Dendritic cell treated with granulocyte-macrophage colony-stimulating factor and Interleukin-4, amounts not matched to agents 40 ng/mL and 50 ng/mL, for 4 days (primary cell): Measurements from ENCODE around the gene RHOBTB3.
"Not testable (repeated sequence)": the region's sequence is repeated elsewhere in the genome, so short reads cannot be mapped to it uniquely, and the experiment has no call there.

Experiments used
- H3K27ac Mint-ChIP-seq: one replicate; pipeline ENCODE4 v1.8.0; 2022; ENCODE audit warnings: mild to moderate bottlenecking, mixed read lengths
- H3K27me3 Mint-ChIP-seq: one replicate; pipeline ENCODE4 v1.8.0; 2022; ENCODE audit warnings: mild to moderate bottlenecking, mixed read lengths
- H3K36me3 Mint-ChIP-seq: one replicate; pipeline ENCODE4 v1.8.0; 2022; ENCODE audit warnings: low read depth, mixed read lengths
- H3K4me1 Mint-ChIP-seq: one replicate; pipeline ENCODE4 v1.8.0; 2022; ENCODE audit warnings: low read depth, mixed read lengths
- H3K4me3 Mint-ChIP-seq: one replicate; pipeline ENCODE4 v1.8.0; 2022; ENCODE audit warnings: mild to moderate bottlenecking, moderate library complexity, mixed read lengths
- H3K9me3 Mint-ChIP-seq: one replicate; pipeline ENCODE4 v1.8.0; 2022; ENCODE audit warnings: mixed read lengths
- intact Hi-C: fragments of 100-400 bp; cut with micrococcal nuclease; formaldehyde crosslinking; loops from one replicate; pipeline ENCODE4 v1.15.0; 2022

The RHOBTB3 gene

DNA sequence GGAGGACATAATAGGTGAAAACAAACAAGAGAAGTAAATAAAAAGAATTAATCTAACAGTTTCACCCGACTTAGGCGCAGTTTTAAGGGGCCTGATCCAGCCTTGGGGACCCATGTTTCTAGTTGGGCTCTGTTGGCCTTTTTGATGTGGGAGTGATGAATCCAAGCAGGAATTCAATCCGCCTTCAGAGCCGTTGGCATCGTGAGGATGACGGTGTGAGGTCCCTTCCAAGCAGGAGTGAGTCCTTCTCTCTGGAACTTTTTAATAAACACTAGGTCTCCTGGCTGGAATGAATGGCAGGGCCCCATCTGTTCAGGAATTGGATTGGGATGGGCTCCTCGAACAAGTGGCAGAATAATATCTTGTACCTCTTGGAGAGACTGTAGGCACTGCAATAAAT, 22.3 kb upstream of the RHOBTB3 start:
- H3K4me1 Mint-ChIP-seq = peaks cover under 1% of the 10 kb centered on the region
- H3K9me3 Mint-ChIP-seq = no peaks in the 10 kb centered on the region
- no peaks in the 10 kb centered on the region for H3K36me3 Mint-ChIP-seq
- H3K4me3 Mint-ChIP-seq = no peak overlapping the region
- intact Hi-C loops = no loop called here
- H3K27ac Mint-ChIP-seq = no peak overlapping the region
- no peaks in the 10 kb centered on the region for H3K27me3 Mint-ChIP-seq

DNA sequence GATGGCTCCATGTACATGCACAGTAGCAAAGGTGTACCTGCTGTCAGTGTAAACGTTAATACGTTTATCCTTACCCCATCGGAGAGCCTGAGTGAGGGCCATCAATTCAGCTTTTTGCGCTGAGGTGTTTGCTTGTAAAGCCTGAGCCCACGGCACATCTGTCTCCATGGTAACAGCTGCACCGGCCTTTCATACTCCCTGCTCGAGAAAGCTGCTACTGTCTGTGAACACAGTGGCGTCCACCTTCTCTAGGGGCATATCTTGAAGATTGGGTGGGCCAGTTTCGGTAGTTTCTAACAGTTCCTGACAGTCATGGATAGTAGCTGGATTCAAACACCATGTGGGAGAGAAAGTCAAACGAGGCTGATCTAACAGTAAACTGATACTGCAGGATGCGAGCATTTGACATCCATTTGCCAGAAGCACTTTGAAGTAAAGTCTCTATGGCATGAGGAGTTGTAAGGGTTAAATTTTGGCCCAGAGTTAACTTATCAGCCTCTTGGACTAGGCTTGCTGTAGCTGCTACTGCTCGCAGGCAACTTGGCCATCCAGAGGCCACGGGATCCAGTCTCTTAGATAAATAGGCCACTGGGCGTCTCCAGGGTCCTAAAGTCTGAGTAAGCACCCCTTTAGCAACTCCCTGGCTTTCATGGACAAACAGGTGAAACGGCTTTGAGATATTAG, 21.0 kb upstream of the RHOBTB3 start:
- Mint-ChIP-seq H3K4me3 (no peak overlapping the region), H3K9me3 (no peaks in the 10 kb centered on the region)

DNA sequence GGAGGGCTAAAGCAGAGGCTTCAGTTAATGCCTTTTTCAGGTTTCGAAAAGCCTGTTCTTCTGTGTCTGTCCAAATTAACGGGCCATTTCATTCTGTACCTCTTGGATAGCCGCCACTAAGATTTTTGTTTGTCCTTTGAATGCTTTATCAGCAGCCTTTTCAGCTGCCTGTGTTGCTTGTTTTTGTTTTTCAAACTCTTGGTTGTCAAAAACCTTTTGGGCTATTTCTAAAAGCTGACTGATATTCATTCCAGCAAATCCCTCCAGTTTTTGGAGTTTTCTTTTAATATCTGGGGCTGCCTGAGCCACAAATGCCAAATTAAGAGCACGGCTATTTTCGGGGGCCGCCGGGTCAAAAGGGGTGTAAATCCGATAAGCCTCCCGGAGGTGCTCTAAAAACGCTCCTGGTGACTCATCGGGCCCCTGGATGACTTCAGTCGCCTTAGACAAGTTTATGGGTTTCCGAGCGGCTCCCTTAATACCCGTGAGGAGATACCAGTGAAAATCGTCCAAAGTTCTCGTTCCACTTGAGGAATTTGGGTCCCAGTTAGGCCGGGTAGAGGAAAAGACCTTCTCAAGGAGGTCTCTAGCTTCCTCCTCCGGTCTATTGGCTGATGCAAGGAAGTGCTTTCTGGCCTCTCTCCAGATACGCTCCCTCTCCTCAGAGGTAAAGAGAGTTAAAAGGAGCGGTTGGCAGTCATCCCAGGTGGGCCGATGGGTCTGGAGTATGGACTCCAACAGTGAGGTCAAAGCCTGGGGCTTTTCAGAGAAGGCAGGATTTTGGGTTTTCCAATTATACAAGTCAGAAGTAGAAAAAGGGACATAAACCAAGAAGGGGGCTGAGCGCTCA, 20.3 kb upstream of the RHOBTB3 start:
- H3K27me3 Mint-ChIP-seq, H3K27ac Mint-ChIP-seq, intact Hi-C loops, H3K4me3 Mint-ChIP-seq, H3K9me3 Mint-ChIP-seq, H3K36me3 Mint-ChIP-seq, H3K4me1 Mint-ChIP-seq: not testable (repeated sequence)

More for the DNA sequence above, 21.0 kb upstream of the RHOBTB3 start:
- Mint-ChIP-seq H3K27ac (no peak overlapping the region), H3K4me1 (peaks cover 7% of the 10 kb centered on the region), H3K27me3 (no peaks in the 10 kb centered on the region), H3K36me3 (no peaks in the 10 kb centered on the region)
- intact Hi-C loops = no loop called here

DNA sequence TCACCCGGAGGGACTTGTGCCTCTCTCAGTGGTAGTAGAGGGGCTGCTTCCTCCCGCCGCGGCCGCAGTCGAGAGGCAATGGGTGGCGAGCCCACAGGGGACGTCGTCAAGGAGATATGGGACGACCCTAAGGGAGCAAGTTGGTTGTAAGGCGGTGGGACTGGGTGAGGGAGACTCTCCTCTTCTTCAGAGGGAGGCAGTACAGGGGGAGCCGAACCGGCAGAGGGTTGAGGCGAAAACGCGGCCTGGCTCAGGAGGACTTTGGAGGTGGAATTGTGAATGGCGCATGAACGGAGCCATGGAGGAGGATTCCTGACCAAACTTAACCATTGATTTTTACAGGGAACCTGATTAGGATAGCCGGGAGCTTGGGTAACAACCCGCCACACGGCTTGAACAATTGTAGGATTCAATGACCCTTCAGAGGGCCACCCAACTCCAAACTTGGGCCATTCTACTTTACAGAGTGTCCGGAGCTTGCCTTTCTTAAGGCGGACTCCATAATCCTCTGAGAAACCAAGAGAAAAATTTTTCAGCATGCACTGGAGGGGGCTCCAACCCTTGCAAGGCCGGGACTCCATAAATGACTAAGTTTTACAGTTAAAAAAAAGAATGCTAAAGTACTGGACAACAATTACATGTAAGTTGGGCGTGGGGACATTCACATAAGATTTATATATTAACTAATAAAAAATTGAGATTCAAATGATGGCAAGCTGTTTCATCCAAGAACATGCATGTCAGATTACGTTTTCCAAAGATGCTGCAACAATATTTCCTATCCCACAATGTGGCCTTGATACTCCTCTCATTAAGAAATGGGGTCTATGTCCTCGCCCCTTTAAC, 19.4 kb upstream of the RHOBTB3 start:
- no peak overlapping the region for H3K4me3 Mint-ChIP-seq
- no peaks in the 10 kb centered on the region for H3K36me3 Mint-ChIP-seq
- intact Hi-C loops = no loop called here
- H3K27ac Mint-ChIP-seq = no peak overlapping the region
- no peaks in the 10 kb centered on the region for H3K9me3 Mint-ChIP-seq
- H3K4me1 Mint-ChIP-seq = peaks cover 7% of the 10 kb centered on the region
- no peaks in the 10 kb centered on the region for H3K27me3 Mint-ChIP-seq

DNA sequence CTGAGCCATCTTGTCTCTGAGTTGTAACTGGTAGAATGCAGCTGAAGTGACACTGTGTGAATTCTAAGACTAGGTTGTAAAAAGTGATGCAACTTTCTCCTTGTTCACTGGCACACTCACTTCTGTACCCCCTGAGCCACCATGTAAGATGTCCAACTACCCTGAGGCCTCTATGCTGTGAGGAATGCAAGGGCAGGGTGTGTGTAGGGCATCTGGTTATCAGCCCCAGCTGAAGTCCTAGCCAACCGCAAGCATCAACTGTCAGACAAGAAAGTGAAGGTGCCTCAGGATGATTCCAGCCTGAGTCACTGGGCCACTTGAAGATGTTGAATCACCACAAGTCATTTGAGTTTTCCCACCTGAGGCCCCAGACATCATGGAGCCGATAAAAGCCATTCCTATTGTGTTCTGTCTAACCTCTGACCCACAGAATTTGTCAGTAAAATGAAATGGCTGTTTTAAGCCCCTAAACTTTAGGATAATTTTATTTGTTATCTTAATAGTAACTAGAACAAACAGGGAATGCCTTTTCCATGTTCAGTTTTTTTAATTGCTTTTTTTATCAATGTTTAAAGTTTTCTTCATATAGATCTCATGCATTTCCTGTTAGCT, 18.7 kb upstream of the RHOBTB3 start:
- intact Hi-C loops = no loop called here
- no peaks in the 10 kb centered on the region for H3K27me3 Mint-ChIP-seq
- H3K36me3 Mint-ChIP-seq = no peaks in the 10 kb centered on the region
- no peak overlapping the region for H3K27ac Mint-ChIP-seq
- no peak overlapping the region for H3K4me3 Mint-ChIP-seq
- H3K4me1 Mint-ChIP-seq = peaks cover 7% of the 10 kb centered on the region
- H3K9me3 Mint-ChIP-seq = no peaks in the 10 kb centered on the region

DNA sequence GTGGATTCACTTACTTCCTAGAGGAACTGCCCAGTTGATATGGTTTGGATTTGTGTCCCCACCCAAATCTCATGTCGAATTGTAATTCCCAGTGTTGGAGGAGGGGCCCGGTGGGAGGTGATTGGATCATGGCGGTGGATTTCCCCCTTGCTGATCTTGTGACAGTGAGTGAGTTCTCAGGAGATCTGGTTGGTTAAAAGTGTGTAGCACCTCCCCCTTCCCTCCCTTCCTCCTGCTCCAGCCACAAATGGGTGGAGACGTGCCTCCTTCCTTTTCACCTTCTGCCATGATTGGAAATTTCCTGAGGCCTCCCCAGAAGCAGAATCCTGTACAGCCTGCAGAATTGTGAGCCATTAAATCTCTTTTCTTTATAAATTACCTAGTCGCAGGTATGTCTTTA, 17.9 kb upstream of the RHOBTB3 start:
- H3K4me1 Mint-ChIP-seq, H3K27ac Mint-ChIP-seq, H3K27me3 Mint-ChIP-seq, H3K4me3 Mint-ChIP-seq, H3K9me3 Mint-ChIP-seq, H3K36me3 Mint-ChIP-seq, intact Hi-C loops: not testable (repeated sequence)

DNA sequence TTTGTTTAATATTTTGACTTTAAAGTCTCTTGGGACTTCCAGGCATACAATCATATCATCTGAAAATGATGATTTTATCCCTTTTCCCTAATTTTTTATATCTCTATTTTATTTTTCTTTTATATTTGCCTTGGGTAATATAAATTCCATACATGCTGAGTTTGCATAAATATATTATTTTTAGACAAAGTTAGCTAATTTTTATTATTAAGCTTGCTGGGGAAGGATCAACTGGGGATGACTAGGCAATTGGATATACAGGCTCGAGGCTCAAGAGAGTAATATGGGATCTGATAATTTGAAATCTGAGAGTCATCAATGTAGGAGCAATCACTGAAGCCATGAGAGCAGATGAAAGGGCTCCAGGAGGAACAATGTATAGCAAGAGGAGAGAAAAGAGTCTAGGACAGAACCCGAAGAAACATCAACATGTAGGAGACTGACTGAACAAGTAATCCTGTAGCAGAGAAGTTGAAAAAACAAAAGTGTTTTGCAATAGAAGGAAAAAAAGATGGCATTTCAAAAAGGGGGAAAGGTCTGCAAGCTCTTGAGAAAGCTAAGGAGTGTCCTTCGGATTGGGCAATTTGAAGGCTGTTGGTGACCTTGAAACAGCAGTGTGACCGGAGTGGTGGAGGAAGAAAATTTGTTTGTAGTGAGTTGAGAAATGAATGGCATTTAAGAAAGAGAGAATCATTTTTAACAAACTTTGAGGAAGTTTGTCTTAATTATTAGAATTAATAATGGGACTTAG, 17.0 kb upstream of the RHOBTB3 start:
- Mint-ChIP-seq H3K9me3 (no peaks in the 10 kb centered on the region), H3K27ac (no peak overlapping the region), H3K4me1 (peaks cover 7% of the 10 kb centered on the region), H3K27me3 (no peaks in the 10 kb centered on the region), H3K36me3 (no peaks in the 10 kb centered on the region), H3K4me3 (no peak overlapping the region)
- intact Hi-C loops = no loop called here

DNA sequence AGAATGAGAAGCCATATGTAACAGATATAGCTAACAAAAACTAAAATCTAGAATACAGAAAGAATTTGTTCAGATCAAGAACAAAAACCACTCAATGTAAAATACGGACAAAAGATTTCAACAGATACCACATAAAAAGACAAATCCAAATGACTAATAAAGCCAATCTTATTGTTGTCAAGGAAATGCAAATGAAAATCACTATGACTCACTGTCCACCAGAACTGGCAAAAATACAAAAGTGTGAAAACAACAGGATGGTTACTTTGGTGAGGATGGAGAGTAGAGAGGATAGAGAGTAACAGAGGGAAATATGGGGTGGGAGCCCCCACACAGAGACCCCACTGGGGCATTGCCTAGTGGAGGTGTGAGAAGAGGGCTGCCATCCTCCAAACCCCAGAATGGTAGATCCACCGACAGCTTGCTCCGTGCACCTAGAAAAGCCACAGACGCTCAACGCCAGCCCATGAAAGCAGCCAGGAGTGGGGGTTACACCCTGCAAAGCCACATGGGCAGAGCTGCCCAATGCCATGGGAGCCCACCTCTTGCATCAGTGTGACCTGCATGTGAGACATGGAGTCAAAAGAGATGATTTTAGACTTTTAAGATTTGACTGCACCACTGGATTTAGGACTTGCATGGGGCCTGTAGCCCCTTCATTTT, 15.2 kb upstream of the RHOBTB3 start:
- Mint-ChIP-seq H3K27ac (no peak overlapping the region), H3K27me3 (no peaks in the 10 kb centered on the region), H3K4me1 (peaks cover 7% of the 10 kb centered on the region), H3K9me3 (no peaks in the 10 kb centered on the region), H3K36me3 (no peaks in the 10 kb centered on the region), H3K4me3 (no peak overlapping the region)
- intact Hi-C loops = no loop called here

DNA sequence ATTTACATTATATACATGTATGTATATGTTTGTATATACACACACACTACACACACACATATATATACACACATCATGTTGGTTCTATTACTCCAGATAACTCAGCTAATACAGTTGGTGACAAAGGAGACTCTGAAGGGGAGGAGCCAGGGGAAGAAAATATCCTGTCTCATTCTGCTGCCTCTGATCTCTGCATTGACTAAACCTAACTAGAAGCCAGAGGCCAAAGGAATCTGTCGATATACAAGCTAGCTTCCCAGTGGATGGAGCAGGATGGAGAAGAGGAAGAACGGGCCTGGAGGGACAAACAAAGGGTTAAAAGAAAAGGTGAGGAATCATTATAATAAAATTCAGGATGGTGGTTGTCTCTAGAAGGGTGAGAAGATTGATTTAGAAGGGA, 13.7 kb upstream of the RHOBTB3 start:
- Mint-ChIP-seq H3K27me3 (no peaks in the 10 kb centered on the region), H3K27ac (no peak overlapping the region), H3K9me3 (no peaks in the 10 kb centered on the region), H3K4me3 (no peak overlapping the region), H3K36me3 (no peaks in the 10 kb centered on the region), H3K4me1 (peaks cover 7% of the 10 kb centered on the region)
- intact Hi-C loops = no loop called here

DNA sequence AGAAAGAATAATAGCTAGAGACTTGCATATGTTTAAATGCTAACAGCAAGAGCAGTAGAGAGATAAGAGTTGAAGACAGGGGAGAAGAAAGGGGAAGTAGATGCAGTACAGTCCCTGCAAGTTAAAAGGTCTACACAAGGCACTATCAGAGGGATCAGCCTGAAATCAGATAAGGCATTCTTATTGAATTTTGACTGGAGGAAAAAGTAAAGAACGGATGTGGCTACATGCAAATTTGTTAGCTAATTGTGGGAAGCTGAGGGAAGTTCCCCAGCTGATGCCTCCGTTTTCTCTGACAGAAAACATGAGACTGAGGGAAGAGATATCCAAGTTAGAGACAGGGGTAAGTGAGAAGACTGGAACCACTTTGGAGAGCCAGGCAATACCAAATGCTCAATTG, 12.9 kb upstream of the RHOBTB3 start:
- Mint-ChIP-seq H3K4me3 (no peak overlapping the region), H3K27ac (no peak overlapping the region), H3K27me3 (no peaks in the 10 kb centered on the region), H3K36me3 (no peaks in the 10 kb centered on the region), H3K9me3 (no peaks in the 10 kb centered on the region), H3K4me1 (peaks cover 7% of the 10 kb centered on the region)
- intact Hi-C loops = no loop called here

DNA sequence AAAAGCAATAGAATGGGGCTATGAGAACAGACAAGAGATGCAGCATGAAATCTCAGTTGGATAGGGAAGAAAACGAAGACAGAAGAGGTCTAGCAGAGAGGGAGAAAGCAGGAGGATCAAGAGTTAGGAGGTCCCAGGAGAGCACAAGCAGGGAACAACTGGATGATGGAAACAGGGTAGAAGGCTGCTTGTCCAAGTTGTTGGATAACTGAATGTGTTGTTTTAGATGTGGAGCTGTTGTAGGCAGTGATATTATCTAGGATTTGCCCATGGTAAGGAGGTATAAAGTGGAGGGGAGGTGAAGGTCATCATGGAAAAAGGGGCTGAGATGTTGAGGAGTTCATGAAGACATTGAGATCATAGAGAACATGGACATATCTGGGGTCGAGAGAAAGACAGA, 12.4 kb upstream of the RHOBTB3 start:
- no peaks in the 10 kb centered on the region for H3K27me3 Mint-ChIP-seq
- peaks cover 7% of the 10 kb centered on the region for H3K4me1 Mint-ChIP-seq
- H3K36me3 Mint-ChIP-seq = no peaks in the 10 kb centered on the region
- H3K4me3 Mint-ChIP-seq = no peak overlapping the region
- no peaks in the 10 kb centered on the region for H3K9me3 Mint-ChIP-seq
- intact Hi-C loops = no loop called here
- no peak overlapping the region for H3K27ac Mint-ChIP-seq

DNA sequence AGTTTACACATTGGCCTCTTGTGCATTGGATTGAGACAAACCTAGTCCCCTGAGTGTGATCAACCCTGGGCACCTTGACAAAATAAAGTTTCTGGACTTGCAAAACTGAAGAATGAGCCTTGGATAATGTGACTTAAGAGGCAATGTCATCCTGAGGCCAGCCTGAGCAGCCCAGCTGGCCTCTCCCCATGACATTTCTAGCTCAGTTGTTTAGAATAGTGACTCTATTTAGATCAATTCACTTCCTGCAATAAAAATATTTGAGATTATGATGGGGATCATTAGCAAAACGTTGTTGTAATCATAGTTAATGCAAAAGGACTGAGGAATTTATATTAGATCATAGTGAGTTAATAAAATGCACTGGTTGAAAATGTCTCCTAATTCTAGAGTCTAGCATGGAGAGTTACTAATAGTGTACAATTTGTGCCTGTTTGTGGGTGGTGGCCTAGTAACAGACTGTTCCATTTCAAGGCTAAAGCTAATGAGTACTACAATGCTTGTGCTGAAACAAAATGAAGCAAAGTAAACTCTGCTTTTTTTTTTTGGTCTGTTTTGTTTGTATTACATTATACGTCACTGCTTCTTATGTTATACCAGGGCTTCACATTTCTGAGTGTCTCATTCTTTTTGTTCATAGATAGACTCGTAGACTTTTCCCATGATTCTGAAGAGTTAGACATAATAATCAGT, 10.9 kb upstream of the RHOBTB3 start:
- H3K36me3 Mint-ChIP-seq = no peaks in the 10 kb centered on the region
- intact Hi-C loops = no loop called here
- no peak overlapping the region for H3K4me3 Mint-ChIP-seq
- no peaks in the 10 kb centered on the region for H3K9me3 Mint-ChIP-seq
- no peaks in the 10 kb centered on the region for H3K4me1 Mint-ChIP-seq
- H3K27ac Mint-ChIP-seq = no peak overlapping the region
- no peaks in the 10 kb centered on the region for H3K27me3 Mint-ChIP-seq
